K562 (cell line): Measurements from ENCODE around the gene BCAS1. TPM values are rescaled to one million over a fixed set of nuclear protein-coding genes. Genes with fewer than 3 reads are reported as not detected.

Source experiments
- ARID2 ChIP-seq: fragments of 450-650 bp; IDR thresholded peaks from 2 replicates; pipeline ENCODE4 v1.6.1; 2017; ENCODE audit warnings: antibody characterized with exemption, mild to moderate bottlenecking
- BACH1 ChIP-seq: fragments of 200-800 bp; sonication (Bioruptor generic); IDR thresholded peaks from 2 replicates; pipeline ENCODE4 v1.6.1; 2016; ENCODE audit warnings: missing genetic modification characterization, missing compliant biosample characterization
- E2F1 ChIP-seq: sonication (generic); formaldehyde crosslinking; IDR thresholded peaks from 2 replicates; pipeline ENCODE4 v1.8.1; 2023; ENCODE audit warnings: mild to moderate bottlenecking, missing genetic modification reagents, moderate library complexity
- E2F6 ChIP-seq, 2 experiments: IDR thresholded peaks; 2 replicates each; pipeline ENCODE4 v1.6.1; 2011; ENCODE audit warnings: borderline replicate concordance in 1 of 2, control low read depth in 1 of 2, low read depth in 1 of 2, low read length in 1 of 2, mild to moderate bottlenecking in 1 of 2, mixed read lengths in 1 of 2, moderate library complexity in 1 of 2; ENCODE audit not compliant: insufficient read depth in 1 of 2, insufficient read length in 1 of 2, poor library complexity in 1 of 2, severe bottlenecking in 1 of 2; ENCODE audit errors: extremely low read depth in 1 of 2
- ETV6 ChIP-seq, 3 experiments: fragments of 150-350 bp in 1 of 3; sonication (generic) in 1 of 3; formaldehyde crosslinking in 1 of 3; IDR thresholded peaks; 2 replicates each; pipeline versions ENCODE4 v1.6.1 to v1.8.0; 2014 to 2022; ENCODE audit warnings: borderline replicate concordance in 2 of 3, low read depth in 2 of 3, antibody characterized with exemption in 1 of 3, low read length in 1 of 3, mild to moderate bottlenecking in 1 of 3, missing genetic modification reagents in 1 of 3
- FOXA1 ChIP-seq: fragments of 450-650 bp; IDR thresholded peaks from 2 replicates; pipeline ENCODE4 v1.6.1; 2016; ENCODE audit warnings: mild to moderate bottlenecking, borderline replicate concordance
- GTF2A2 ChIP-seq: IDR thresholded peaks from 2 replicates; pipeline ENCODE4 v1.6.1; 2016; ENCODE audit warnings: mild to moderate bottlenecking, missing genetic modification characterization, missing compliant biosample characterization
- JUN ChIP-seq, 2 experiments: sonication (generic) in 1 of 2; formaldehyde crosslinking in 1 of 2; IDR thresholded peaks; 2 replicates each; pipeline versions ENCODE4 v1.6.1 to v1.8.0; 2012 to 2022; ENCODE audit warnings: borderline replicate concordance in 2 of 2, mild to moderate bottlenecking in 2 of 2, improper control_type of control experiment in 1 of 2, low read depth in 1 of 2, low read length in 1 of 2, missing genetic modification reagents in 1 of 2
- KLF10 ChIP-seq: fragments of 250-450 bp; sonication (Bioruptor Pico); IDR thresholded peaks from 2 replicates; pipeline ENCODE4 v1.6.1; 2021; ENCODE audit warnings: matching md5 sums
- NELFE ChIP-seq: IDR thresholded peaks from 2 replicates; pipeline ENCODE4 v1.6.1; 2011; ENCODE audit warnings: mild to moderate bottlenecking; ENCODE audit not compliant: insufficient read depth, insufficient read length
- NKRF ChIP-seq: fragments of 450-650 bp; IDR thresholded peaks from 2 replicates; pipeline ENCODE4 v1.6.1; 2016; ENCODE audit warnings: borderline replicate concordance
- PHB2 ChIP-seq: fragments of 450-650 bp; IDR thresholded peaks from 2 replicates; pipeline ENCODE4 v1.6.1; 2017; ENCODE audit warnings: low read depth
- RBFOX2 ChIP-seq: fragments of 200-400 bp; formaldehyde crosslinking; IDR thresholded peaks from 2 replicates; pipeline ENCODE4 v1.6.1; 2017; ENCODE audit warnings: low read depth, mild to moderate bottlenecking, low read length, moderate library complexity
- TAF15 ChIP-seq: fragments of 200-400 bp; formaldehyde crosslinking; IDR thresholded peaks from 2 replicates; pipeline ENCODE4 v1.6.1; 2017; ENCODE audit warnings: mild to moderate bottlenecking, low read depth, low read length, moderate library complexity
- THRB ChIP-seq: fragments of 450-650 bp; formaldehyde crosslinking; conservative IDR thresholded peaks from 2 replicates; pipeline ENCODE4 v1.4.0; 2022; ENCODE audit warnings: mild to moderate bottlenecking, missing genetic modification characterization
- ZNF24 ChIP-seq: fragments of 450-650 bp; IDR thresholded peaks from 2 replicates; pipeline ENCODE4 v1.6.1; 2016
- ZNF277 ChIP-seq: fragments of 250-450 bp; sonication (Bioruptor Pico); IDR thresholded peaks from 2 replicates; pipeline ENCODE4 v1.8.0; 2022; ENCODE audit warnings: inconsistent platforms, mild to moderate bottlenecking, moderate library complexity, borderline replicate concordance
- ZNF444 ChIP-seq: fragments of 250-450 bp; sonication (Bioruptor Pico); IDR thresholded peaks from 2 replicates; pipeline ENCODE4 v1.4.0; 2020; ENCODE audit warnings: mild to moderate bottlenecking, moderate library complexity
- ZNF445 ChIP-seq: fragments of 250-450 bp; sonication (Bioruptor Pico); IDR thresholded peaks from 2 replicates; pipeline ENCODE4 v1.4.0; 2020; ENCODE audit warnings: low read depth, mild to moderate bottlenecking, moderate library complexity
- ZNF561 ChIP-seq: fragments of 450-650 bp; formaldehyde crosslinking; conservative IDR thresholded peaks from 2 replicates; pipeline ENCODE4 v1.4.0; 2020; ENCODE audit warnings: mild to moderate bottlenecking, moderate library complexity
- ZNF668 ChIP-seq: fragments of 250-450 bp; sonication (Bioruptor Pico); IDR thresholded peaks from 2 replicates; pipeline ENCODE4 v1.8.0; 2022; ENCODE audit warnings: mild to moderate bottlenecking, inconsistent platforms
- polyA plus RNA-seq, 8 experiments: library from polyadenylated mRNA; depleted of rRNA in 4 of 8; stranded (reverse) in 5 of 8; unstranded in 3 of 8; fragments of >200 nt; fragmentation: Nextera tagmentation in 2 of 8; fragmentation: Illumina TruSeq in 1 of 8; extraction: Ambion mirVana in 2 of 8; extraction: Trizol in 1 of 8; gene quantifications; 2 replicates each; pipeline versions ENCODE4 v1.2.1 to v1.2.3, GENCODE V29; 2011 to 2014; ENCODE audit warnings: inconsistent platforms in 1 of 8, missing spikeins in 1 of 8
- total RNA-seq, 7 experiments: library from RNA; depleted of rRNA in 6 of 7; stranded (reverse); fragments of >200 nt in 6 of 7; fragmentation: Illumina TruSeq in 2 of 7; extraction: Trizol in 2 of 7; gene quantifications; 2 replicates each; pipeline versions ENCODE4 v1.2.1 to v1.2.3, GENCODE V29; 2011 to 2021; ENCODE audit warnings: low replicate concordance in 1 of 7

Gene BCAS1
- total and polyA plus RNA-seq, 9 of the 15 experiments (the other 6 are each of a cell fraction or from before 2014, with no cell fraction given) = 0.18 to 2.3 (median 0.93) TPM

GRCh38 chr20:54065601-54066038 lies 4.8 kb downstream of the BCAS1 start (continued):
- TF ChIP-seq E2F1 (CRISPR knock-in tag) = no peak
- no peak for TF ChIP-seq BACH1 (tag)
- no peak for TF ChIP-seq ETV6 (IDR thresholded peaks at IDR 0.05; ENCODE audit: borderline replicate concordance in 1 of 2, low read depth in 2 of 2, low read length in 1 of 2)
- TF ChIP-seq ETV6 (CRISPR knock-in tag; IDR thresholded peaks at IDR 0.05; ENCODE audit: borderline replicate concordance) = no peak
- TF ChIP-seq THRB (CRISPR knock-in tag) = no peak
- no peak for TF ChIP-seq RBFOX2
- no peak for TF ChIP-seq ZNF24
- peak; percentile 74 for TF ChIP-seq PHB2
- no peak for TF ChIP-seq ZNF561
- no peak for TF ChIP-seq FOXA1
- TF ChIP-seq TAF15 = no peak
- no peak for TF ChIP-seq JUN (IDR thresholded peaks at IDR 0.05; ENCODE audit: borderline replicate concordance, low read depth, low read length)
- no peak for TF ChIP-seq JUN (CRISPR knock-in tag; IDR thresholded peaks at IDR 0.05; ENCODE audit: borderline replicate concordance)
- TF ChIP-seq GTF2A2 (tag) = no peak
- no peak for TF ChIP-seq ZNF445
- no peak for TF ChIP-seq NKRF
- no peak for TF ChIP-seq ARID2
- TF ChIP-seq NELFE = no peak
- no peak for TF ChIP-seq ZNF444 (CRISPR knock-in tag)
- no peak for TF ChIP-seq KLF10
- no peak for TF ChIP-seq ZNF668 (CRISPR knock-in tag)
- TF ChIP-seq E2F6 (IDR thresholded peaks at IDR 0.05; ENCODE audit: borderline replicate concordance in 1 of 2, extremely low read depth in 1 of 2, insufficient read depth in 1 of 2, insufficient read length in 1 of 2, low read depth in 1 of 2, low read length in 1 of 2, poor library complexity in 1 of 2, severe bottlenecking in 1 of 2) = peak in 1 of 2 experiments; percentile 47
- no peak for TF ChIP-seq ZNF277 (CRISPR knock-in tag)
